GM12878 (cell line): Measurements from ENCODE around the gene A3GALT2.

ENCODE experiments used
- POLR2A ChIP-seq: IDR thresholded peaks from 2 replicates; pipeline ENCODE4 v1.6.1; 2011; ENCODE audit warnings: low read depth, mild to moderate bottlenecking, low read length
- TARDBP ChIP-seq: IDR thresholded peaks from 2 replicates; pipeline ENCODE4 v1.6.1; 2016; ENCODE audit warnings: borderline replicate concordance

GRCh38 chr1:33363021-33363420 is 42.1 kb upstream of the A3GALT2 start:
- TF ChIP-seq TARDBP (no peak), POLR2A (no peak)
